ENCODE data around the gene HMG20B. TPM values are rescaled to one million over a fixed set of nuclear protein-coding genes. Genes with fewer than 3 reads are reported as not detected.
A peak's percentile ranks its signal among the peaks of the same experiment; 100 is the strongest.

HMG20B gene
- total and polyA plus RNA-seq, 5 experiments from 2014 or later, result 45.8 to 59.7 (median 53.9) TPM

DNA sequence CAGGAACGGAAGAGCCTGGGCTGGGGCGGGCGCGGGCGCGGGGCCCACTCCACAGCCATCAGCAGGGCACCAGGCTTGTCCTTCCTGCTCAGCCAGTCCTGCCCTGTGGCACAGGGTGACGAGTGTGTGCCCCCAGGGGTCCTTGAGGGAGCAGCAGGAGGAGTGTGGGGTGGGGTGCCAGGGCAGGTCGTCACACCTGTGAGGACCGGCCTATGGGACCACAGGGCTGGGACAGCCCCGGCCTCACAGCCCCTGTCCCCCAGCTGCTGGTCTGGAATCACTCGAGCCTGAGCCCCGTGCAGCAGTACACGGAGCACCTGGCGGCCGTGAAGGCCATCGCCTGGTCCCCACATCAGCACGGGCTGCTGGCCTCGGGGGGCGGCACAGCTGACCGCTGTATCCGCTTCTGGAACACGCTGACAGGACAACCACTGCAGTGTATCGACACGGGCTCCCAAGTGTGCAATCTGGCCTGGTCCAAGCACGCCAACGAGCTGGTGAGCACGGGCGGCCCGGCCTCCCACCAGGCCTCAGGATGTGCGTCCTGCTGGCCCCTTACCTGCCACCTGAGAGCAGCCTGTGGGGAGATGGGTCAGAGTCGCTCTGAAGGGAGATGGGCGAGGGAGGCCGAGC is 40.5 kb upstream of the HMG20B start:
- peaks cover 0 to under 1% (median 0%) of the 10 kb centered on the region in 4 donors for H3K4me1 Mint-ChIP-seq
- H3K27ac Mint-ChIP-seq, result no peak overlapping the region
- DNase-seq, result no peak
- no peak overlapping the region for H3K4me3 Mint-ChIP-seq
- POLR2A ChIA-PET, result no interaction called here
- H3K27me3 Mint-ChIP-seq, result no peaks in the 10 kb centered on the region
- H3K36me3 Mint-ChIP-seq, result peaks cover 0 to 36% (median 3%) of the 10 kb centered on the region in 3 donors
- no peak for ATAC-seq
- H3K9me3 Mint-ChIP-seq, result no peaks in the 10 kb centered on the region

DNA sequence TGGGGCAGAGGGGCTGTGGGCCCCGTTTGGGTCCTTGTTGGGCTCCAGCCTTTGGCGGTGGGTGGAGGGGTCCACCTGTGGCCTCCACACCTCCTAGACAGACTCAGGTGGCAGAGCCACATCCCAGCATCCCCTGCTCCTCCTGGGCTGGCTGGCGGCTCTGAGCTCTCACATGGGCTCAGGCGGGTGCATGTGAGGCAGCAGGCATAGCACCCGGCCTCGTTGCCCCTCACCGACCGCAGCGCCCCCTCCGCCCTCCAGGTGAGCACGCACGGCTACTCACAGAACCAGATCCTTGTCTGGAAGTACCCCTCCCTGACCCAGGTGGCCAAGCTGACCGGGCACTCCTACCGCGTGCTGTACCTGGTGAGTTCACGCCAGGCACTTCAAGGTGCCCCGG is 39.7 kb upstream of the HMG20B start:
- DNase-seq (no peak), ATAC-seq (peak in 1 of 2 donors; percentile 14)
- POLR2A ChIA-PET, result no interaction called here
- H3K27me3 Mint-ChIP-seq, result no peaks in the 10 kb centered on the region
- H3K27ac Mint-ChIP-seq, result peak overlapping the region in 1 of 10 donors; percentile 62
- H3K4me3 Mint-ChIP-seq, result no peak overlapping the region
- H3K9me3 Mint-ChIP-seq, result no peaks in the 10 kb centered on the region
- H3K4me1 Mint-ChIP-seq, result peaks cover 0 to 2% (median 0%) of the 10 kb centered on the region in 4 donors
- H3K36me3 Mint-ChIP-seq, result peaks cover 0 to 38% (median 3%) of the 10 kb centered on the region in 3 donors

DNA sequence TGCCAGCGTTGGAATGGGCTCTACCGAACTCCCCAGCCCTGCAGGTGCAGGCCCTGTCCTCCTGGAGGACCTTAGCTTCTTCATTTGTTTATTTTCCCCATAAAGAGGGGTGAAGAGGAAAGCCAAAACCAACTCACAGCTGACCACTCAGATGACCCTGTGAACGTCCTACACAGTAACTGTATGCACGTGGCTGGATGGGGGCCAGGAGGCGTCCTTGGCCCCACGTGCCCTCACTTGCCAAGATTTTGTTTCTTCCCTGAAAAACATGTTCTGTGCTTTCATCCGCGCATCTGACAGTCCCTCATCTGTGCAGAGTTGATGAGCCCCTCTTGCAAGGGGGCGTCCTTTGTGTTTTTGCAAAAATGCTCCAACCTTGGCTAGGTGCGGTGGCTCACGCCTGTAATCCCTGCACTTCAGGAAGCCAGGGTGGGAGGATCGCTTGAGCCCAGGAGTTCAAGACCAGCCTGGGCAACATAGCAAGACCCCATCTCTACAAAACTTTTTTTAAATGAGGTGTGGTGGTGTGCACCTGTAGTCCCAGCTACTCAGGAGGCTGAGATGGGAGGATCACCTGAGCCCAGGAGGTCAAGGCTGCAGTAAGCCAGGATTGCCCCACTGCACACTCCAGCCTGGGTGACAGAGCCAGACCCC is 39.1 kb upstream of the HMG20B start:
- H3K4me1 Mint-ChIP-seq, result peaks cover 0 to 2% (median 0%) of the 10 kb centered on the region in 4 donors
- ATAC-seq (no peak), DNase-seq (no peak)
- no peaks in the 10 kb centered on the region for H3K9me3 Mint-ChIP-seq
- peaks cover 0 to 38% (median 3%) of the 10 kb centered on the region in 3 donors for H3K36me3 Mint-ChIP-seq
- no peak overlapping the region for H3K27ac Mint-ChIP-seq
- H3K27me3 Mint-ChIP-seq, result no peaks in the 10 kb centered on the region
- POLR2A ChIA-PET, result interaction anchor here (0.6 kb wide), 1 partner anchor 429 kb away, joined by 7 read pairs; no protein-coding TSS in a partner anchor
- no peak overlapping the region for H3K4me3 Mint-ChIP-seq

DNA sequence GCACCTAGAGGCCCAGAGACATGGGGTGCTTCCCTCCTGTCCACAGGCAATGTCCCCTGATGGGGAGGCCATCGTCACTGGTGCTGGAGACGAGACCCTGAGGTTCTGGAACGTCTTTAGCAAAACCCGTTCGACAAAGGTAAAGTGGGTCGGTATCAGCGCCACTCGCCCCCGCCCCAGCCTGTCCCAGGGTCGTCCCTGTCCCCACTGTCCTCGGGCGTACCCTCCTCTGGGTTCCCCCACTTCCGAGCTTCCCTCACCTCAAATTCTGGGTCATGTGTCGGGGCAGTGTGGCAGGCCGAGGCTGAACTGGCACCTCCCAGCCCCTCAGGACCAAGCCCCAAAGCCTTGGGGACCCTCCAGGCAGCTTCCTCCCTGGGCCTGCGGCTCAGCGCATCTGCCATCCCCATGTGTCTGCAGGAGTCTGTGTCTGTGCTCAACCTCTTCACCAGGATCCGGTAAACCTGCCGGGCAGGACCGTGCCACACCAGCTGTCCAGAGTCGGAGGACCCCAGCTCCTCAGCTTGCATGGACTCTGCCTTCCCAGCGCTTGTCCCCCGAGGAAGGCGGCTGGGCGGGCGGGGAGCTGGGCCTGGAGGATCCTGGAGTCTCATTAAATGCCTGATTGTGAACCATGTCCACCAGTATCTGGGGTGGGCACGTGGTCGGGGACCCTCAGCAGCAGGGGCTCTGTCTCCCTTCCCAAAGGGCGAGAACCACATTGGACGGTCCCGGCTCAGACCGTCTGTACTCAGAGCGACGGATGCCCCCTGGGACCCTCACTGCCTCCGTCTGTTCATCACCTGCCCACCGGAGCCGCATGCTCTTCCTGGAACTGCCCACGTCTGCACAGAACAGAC is 38.1 kb upstream of the HMG20B start:
- Mint-ChIP-seq H3K9me3 (peaks cover 0 to 3% (median 0%) of the 10 kb centered on the region in 9 donors), H3K4me1 (peaks cover 0 to 2% (median 0%) of the 10 kb centered on the region in 4 donors), H3K36me3 (peaks cover 0 to 41% (median 6%) of the 10 kb centered on the region in 3 donors), H3K27me3 (no peaks in the 10 kb centered on the region), H3K27ac (peak overlapping the region in 4 of 10 donors; percentile 25 to 85 (median 42)), H3K4me3 (no peak overlapping the region)
- ATAC-seq (no peak), DNase-seq (no peak)
- POLR2A ChIA-PET, result interaction anchor here (0.6 kb wide), 1 partner anchor 428 kb away, joined by 7 read pairs; no protein-coding TSS in a partner anchor

DNA sequence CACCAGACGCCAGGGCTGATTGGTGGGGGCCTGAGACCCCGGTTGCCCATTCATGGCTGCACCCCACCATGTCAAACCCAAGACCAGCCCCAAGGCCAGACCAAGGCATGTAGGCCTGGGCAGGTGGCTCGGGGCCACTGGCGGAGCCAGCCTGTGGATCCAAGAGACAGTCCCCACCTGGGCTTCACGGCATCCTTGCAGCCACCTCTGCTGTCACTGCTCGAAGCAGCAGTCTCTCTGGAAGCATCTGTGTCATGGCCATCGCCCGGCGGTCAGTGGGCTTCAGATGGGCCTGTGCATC is 37.6 kb upstream of the HMG20B start:
- DNase-seq (no peak), ATAC-seq (no peak)
- peaks cover 0 to 2% (median 0%) of the 10 kb centered on the region in 4 donors for H3K4me1 Mint-ChIP-seq
- peaks cover 0 to 43% (median 9%) of the 10 kb centered on the region in 3 donors for H3K36me3 Mint-ChIP-seq
- no peak overlapping the region for H3K4me3 Mint-ChIP-seq
- peaks cover 0 to 3% (median 0%) of the 10 kb centered on the region in 9 donors for H3K9me3 Mint-ChIP-seq
- H3K27me3 Mint-ChIP-seq, result no peaks in the 10 kb centered on the region
- H3K27ac Mint-ChIP-seq, result peak overlapping the region in 3 of 10 donors; percentile 27 to 85 (median 56)
- POLR2A ChIA-PET, result no interaction called here

DNA sequence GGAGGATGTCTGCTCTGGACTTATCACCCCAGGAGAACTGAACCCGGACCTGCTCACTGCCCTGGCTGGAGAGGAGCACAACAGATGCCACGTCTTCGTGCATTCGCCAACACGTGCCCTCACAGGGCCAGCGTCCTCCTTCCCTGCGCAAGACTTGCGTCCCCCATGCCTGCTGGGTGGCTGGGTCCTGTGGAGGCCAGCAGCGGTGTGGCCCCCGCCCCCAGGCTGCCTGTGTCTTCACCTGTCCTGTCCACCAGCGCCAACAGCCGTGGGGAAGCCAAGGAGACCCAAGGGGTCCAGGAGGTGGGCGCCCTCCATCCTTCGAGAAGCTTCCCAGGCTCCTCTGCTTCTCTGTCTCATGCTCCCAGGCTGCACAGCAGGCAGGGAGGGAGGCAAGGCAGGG is 37.2 kb upstream of the HMG20B start:
- peaks cover 0 to 43% (median 9%) of the 10 kb centered on the region in 3 donors for H3K36me3 Mint-ChIP-seq
- POLR2A ChIA-PET, result no interaction called here
- ATAC-seq (no peak), DNase-seq (no peak)
- no peak overlapping the region for H3K27ac Mint-ChIP-seq
- H3K9me3 Mint-ChIP-seq, result peaks cover 0 to 3% (median 0%) of the 10 kb centered on the region in 9 donors
- H3K4me3 Mint-ChIP-seq, result no peak overlapping the region
- no peaks in the 10 kb centered on the region for H3K27me3 Mint-ChIP-seq
- peaks cover 0 to 2% (median 0%) of the 10 kb centered on the region in 4 donors for H3K4me1 Mint-ChIP-seq

DNA sequence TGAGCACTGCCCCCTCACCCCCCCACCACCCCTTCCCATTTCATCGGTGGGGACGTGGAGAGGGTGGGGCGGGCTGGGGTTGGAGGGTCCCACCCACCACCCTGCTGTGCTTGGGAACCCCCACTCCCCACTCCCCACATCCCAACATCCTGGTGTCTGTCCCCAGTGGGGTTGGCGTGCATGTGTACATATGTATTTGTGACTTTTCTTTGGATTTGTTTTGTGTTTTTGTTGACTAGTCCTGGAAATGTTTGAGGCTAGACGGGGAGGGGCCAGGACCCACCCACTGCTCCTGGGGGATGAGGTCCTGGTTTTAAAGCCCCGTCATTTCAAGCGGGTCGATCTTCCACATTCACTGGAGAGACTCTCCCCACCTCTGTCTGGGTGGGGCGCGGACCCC is 36.8 kb upstream of the HMG20B start:
- DNase-seq (no peak), ATAC-seq (no peak)
- H3K4me1 Mint-ChIP-seq, result peaks cover 0 to 2% (median 0%) of the 10 kb centered on the region in 4 donors
- H3K36me3 Mint-ChIP-seq, result peaks cover 0 to 43% (median 9%) of the 10 kb centered on the region in 3 donors
- H3K4me3 Mint-ChIP-seq, result no peak overlapping the region
- no peaks in the 10 kb centered on the region for H3K27me3 Mint-ChIP-seq
- peaks cover 0 to 3% (median 0%) of the 10 kb centered on the region in 9 donors for H3K9me3 Mint-ChIP-seq
- POLR2A ChIA-PET, result no interaction called here
- no peak overlapping the region for H3K27ac Mint-ChIP-seq

DNA sequence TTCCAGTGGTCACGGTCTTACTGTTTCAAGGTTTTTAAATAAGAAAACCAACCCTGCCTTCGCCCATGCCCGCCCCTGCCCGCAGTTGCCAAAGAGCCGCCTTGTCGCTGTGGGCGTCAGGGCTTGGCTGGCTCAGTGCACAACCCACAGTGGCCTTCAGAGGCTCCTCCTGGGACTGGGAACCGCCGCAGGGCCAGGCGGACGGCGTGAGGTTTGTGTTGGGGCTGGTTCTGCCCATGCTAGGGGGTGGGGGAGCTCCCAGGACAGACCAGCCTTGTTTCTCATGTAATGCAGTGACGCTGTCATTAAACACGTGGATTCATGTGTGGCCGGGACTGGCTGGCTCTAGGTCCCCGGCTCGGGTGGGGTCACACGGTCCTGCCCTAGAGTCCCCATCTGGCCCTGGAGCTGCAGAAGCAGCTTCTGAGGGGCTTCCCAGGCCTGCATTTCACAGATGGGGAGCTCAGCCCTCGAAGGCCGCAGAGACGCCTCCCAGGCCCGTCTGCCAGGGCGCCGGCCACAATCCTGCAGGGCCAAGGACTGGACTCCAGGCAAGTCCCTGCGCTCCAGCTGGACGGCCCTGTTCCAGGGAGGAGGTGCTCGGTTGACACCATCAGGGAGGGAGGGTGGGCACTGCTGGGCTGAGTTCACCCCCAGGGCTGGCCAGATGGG is 36.2 kb upstream of the HMG20B start:
- no peak for DNase-seq
- POLR2A ChIA-PET, result interaction anchor here (1.2 kb wide), 1 partner anchor 20 kb away, joined by 3 read pairs; no protein-coding TSS in a partner anchor
- no peak overlapping the region for H3K27ac Mint-ChIP-seq
- peaks cover 0 to 43% (median 9%) of the 10 kb centered on the region in 3 donors for H3K36me3 Mint-ChIP-seq
- no peak overlapping the region for H3K4me3 Mint-ChIP-seq
- peaks cover 0 to 2% (median 0%) of the 10 kb centered on the region in 4 donors for H3K4me1 Mint-ChIP-seq
- no peaks in the 10 kb centered on the region for H3K27me3 Mint-ChIP-seq
- H3K9me3 Mint-ChIP-seq, result peaks cover 0 to 3% (median 0%) of the 10 kb centered on the region in 9 donors
- ATAC-seq, result no peak

DNA sequence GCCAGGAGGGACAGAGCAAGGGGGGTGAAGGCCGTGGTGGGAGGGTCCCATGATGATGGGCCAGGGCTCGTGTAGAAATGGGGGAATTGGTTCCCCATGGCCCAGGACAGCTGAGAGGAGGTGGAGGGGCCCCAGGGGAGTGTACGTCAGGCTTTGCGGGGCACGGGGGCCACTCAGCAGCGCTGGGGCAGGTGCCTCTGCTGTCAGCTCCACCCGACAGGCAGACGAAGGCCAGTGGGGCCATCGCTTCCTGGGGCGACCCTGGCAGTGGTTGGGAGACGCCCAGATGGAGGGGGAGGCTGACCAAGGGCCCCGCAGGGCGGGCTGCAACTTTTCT is 35.7 kb upstream of the HMG20B start:
- peaks cover 0 to 2% (median 0%) of the 10 kb centered on the region in 4 donors for H3K4me1 Mint-ChIP-seq
- peaks cover 0 to 43% (median 9%) of the 10 kb centered on the region in 3 donors for H3K36me3 Mint-ChIP-seq
- H3K9me3 Mint-ChIP-seq, result peaks cover 0 to 3% (median 0%) of the 10 kb centered on the region in 9 donors
- POLR2A ChIA-PET, result interaction anchor here (1.2 kb wide), 2 partner anchors 11 to 20 kb away, joined by 3 to 4 read pairs; no protein-coding TSS in a partner anchor
- peak overlapping the region in 1 of 10 donors; percentile 34 for H3K27ac Mint-ChIP-seq
- no peak overlapping the region for H3K4me3 Mint-ChIP-seq
- ATAC-seq, result no peak
- H3K27me3 Mint-ChIP-seq, result no peaks in the 10 kb centered on the region
- no peak for DNase-seq

DNA sequence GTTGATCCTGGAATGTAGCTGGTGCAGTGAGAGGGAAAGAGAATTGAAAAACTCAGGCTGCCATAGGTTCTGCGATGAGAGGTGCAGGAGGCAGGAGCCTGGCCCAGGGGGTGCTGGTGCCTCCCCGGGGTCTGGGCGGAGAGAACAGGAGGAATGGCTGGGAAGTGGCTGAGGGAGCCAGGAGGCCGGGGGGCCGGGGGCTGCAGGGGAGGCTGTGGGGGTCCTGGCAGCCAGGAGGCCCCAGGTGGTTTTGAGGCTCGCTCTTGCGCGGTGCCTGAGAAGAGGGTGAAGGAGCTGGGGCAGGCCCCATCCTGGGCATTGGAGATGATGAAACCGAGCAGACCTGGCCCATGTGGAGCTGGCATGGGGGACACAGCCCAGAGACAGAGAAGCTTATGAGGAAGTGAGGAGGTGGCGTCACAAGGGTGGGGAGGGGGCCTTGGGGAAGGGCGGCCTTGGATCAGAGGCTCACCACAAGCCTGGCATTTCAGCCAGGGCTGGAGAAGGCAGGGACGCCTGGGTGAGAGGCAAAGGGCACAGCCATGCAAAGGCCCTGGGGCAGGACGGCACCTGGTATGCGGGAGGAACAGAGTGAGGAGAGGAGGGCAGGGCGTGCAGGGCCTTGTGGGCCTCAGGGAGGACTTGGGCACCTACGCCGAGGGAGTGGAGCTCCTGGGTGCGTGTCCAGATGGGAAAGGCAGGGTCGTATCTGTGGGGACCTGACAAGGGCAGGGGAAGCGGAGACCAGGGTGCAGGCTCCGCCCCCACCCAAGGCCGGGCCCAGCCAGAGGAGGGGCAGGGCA is 35.1 kb upstream of the HMG20B start:
- H3K4me1 Mint-ChIP-seq, result peaks cover 0 to 2% (median 0%) of the 10 kb centered on the region in 4 donors
- peak overlapping the region in 3 of 10 donors; percentile 10 to 34 (median 14) for H3K27ac Mint-ChIP-seq
- POLR2A ChIA-PET, result interaction anchor here (1.2 kb wide), 2 partner anchors 11 to 19 kb away, joined by 3 to 4 read pairs; no protein-coding TSS in a partner anchor
- peaks cover 0 to 3% (median 0%) of the 10 kb centered on the region in 9 donors for H3K9me3 Mint-ChIP-seq
- DNase-seq (no peak), ATAC-seq (peak in 1 of 2 donors; percentile 9)
- peaks cover 0 to 38% (median 9%) of the 10 kb centered on the region in 3 donors for H3K36me3 Mint-ChIP-seq
- H3K4me3 Mint-ChIP-seq, result no peak overlapping the region
- no peaks in the 10 kb centered on the region for H3K27me3 Mint-ChIP-seq

DNA sequence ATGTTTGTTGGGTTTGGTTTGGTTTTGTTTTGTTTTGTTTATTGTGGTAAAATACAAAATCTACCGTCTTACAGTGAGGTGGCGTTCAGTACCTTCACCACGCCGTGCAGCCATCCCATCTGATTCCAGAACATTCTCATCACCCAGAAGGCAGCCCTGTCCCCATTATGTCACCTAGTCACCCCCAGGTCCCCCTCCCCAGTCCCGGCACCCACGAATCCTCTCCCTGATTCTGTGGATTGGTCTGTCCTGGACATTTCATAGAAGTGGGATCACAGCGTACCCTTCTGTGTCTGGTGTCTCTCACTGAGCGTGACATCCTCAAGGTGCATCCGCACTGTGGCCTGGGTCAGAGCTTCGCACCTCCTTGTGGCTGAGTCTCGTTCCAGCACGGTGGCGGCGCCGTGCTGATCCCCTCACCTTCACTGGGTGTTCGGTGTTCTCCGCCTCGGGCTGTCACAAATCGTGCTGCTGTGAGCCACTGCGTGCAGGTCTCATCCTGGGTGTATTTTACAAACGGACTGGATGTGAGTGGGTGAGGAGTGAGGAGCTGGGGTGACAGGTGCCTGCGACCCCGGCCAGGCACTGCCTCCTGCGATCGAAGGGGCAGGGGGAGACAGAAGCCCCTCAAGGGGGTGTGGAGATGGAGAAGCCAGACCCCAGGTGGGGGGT is 34.4 kb upstream of the HMG20B start:
- POLR2A ChIA-PET, result interaction anchor here (1.2 kb wide), 1 partner anchor 12 kb away, joined by 4 read pairs; no protein-coding TSS in a partner anchor
- peaks cover 0 to 33% (median 8%) of the 10 kb centered on the region in 3 donors for H3K36me3 Mint-ChIP-seq
- H3K4me3 Mint-ChIP-seq, result no peak overlapping the region
- peak overlapping the region in 1 of 10 donors; percentile 10 for H3K27ac Mint-ChIP-seq
- no peaks in the 10 kb centered on the region for H3K27me3 Mint-ChIP-seq
- H3K4me1 Mint-ChIP-seq, result peaks cover 0 to 2% (median 0%) of the 10 kb centered on the region in 4 donors
- no peak for ATAC-seq
- DNase-seq, result no peak
- peaks cover 0 to 3% (median 0%) of the 10 kb centered on the region in 9 donors for H3K9me3 Mint-ChIP-seq
